UCSD-AML1 (cell line): Measurements from ENCODE around the gene ZNF254.
"Not testable (repeated sequence)": the region's sequence is repeated elsewhere in the genome, so short reads cannot be mapped to it uniquely, and the experiment has no call there.

Source experiments
- DNase-seq: peaks from one replicate; lab custom pipeline; 2025; ENCODE audit not compliant: unreplicated experiment; lab: John Stamatoyannopoulos, UW

The ZNF254 gene

GRCh38 chr19:24086974-24087595 is at the start of gene ZNF254:
ZNF254 (plus strand) TSS chr19:24087187; CDS start chr19:24087308, 121 bp downstream.
- DNase-seq, result peak; percentile 82

GRCh38 chr19:24040621-24041020 is 46.4 kb upstream of the ZNF254 start:
- DNase-seq, result no peak

- DNase-seq, result not testable (repeated sequence)
Measured at GRCh38 chr19:24041326-24041725, 45.7 kb upstream of the ZNF254 start.

- no peak for DNase-seq
Measured at GRCh38 chr19:24046550-24046949, 40.4 kb upstream of the ZNF254 start.

- DNase-seq, result no peak
Measured at GRCh38 chr19:24048261-24048660, 38.7 kb upstream of the ZNF254 start.

- no peak for DNase-seq
Measured at GRCh38 chr19:24049537-24049936, 37.5 kb upstream of the ZNF254 start.

- no peak for DNase-seq
Measured at GRCh38 chr19:24051516-24051915, 35.5 kb upstream of the ZNF254 start.

- no peak for DNase-seq
Measured at GRCh38 chr19:24052811-24053210, 34.2 kb upstream of the ZNF254 start.

GRCh38 chr19:24053601-24054000 is 33.4 kb upstream of the ZNF254 start:
- DNase-seq, result no peak

- DNase-seq, result no peak
Measured at GRCh38 chr19:24054044-24054935, 32.7 kb upstream of the ZNF254 start.

- no peak for DNase-seq
Measured at GRCh38 chr19:24055548-24055947, 31.4 kb upstream of the ZNF254 start.

- DNase-seq, result no peak
Measured at GRCh38 chr19:24057144-24057543, 29.8 kb upstream of the ZNF254 start.

GRCh38 chr19:24059563-24060295 is 27.3 kb upstream of the ZNF254 start:
- no peak for DNase-seq

- DNase-seq, result no peak
Measured at GRCh38 chr19:24060687-24061356, 26.2 kb upstream of the ZNF254 start.

GRCh38 chr19:24062190-24062589 is 24.8 kb upstream of the ZNF254 start:
- DNase-seq, result no peak

- no peak for DNase-seq
Measured at GRCh38 chr19:24063295-24063694, 23.7 kb upstream of the ZNF254 start.

GRCh38 chr19:24064175-24064574 is 22.8 kb upstream of the ZNF254 start:
- no peak for DNase-seq

- no peak for DNase-seq
Measured at GRCh38 chr19:24065243-24065642, 21.7 kb upstream of the ZNF254 start.

GRCh38 chr19:24065865-24066604 is 21.0 kb upstream of the ZNF254 start:
- no peak for DNase-seq

- DNase-seq, result no peak
Measured at GRCh38 chr19:24069905-24070657, 16.9 kb upstream of the ZNF254 start.
